Adipose tissue (tissue), 3 donors: ENCODE results near the gene HEBP1. TPM values are rescaled to one million over a fixed set of nuclear protein-coding genes. Genes with fewer than 3 reads are reported as not detected.

Experiments
- H3K27ac ChIP-seq: one replicate; pipeline ENCODE4 v1.5.1; 2013; ENCODE audit warnings: low read depth, low read length
- WGBS, 3 donors: extraction: QIAGEN DNeasy Blood & Tissue Kit; methylation state at CpG; one replicate each; pipeline ENCODE4 v1.1.7; 2013; 5-methylcytosine and 5-hydroxymethylcytosine counted together
- polyA plus RNA-seq, 3 donors: library from polyadenylated mRNA; stranded (reverse); fragments of 200-250 nt; gene quantifications; one replicate each; pipeline ENCODE4 v1.2.3, GENCODE V29; 2013
- donor health status: healthy with polysubstance abuse.
- donor health status: Bipolar disorder and iron deficiency.
- donor health status: healthy.

Gene HEBP1
- polyA plus RNA-seq, 3 donors: 58.7 to 104 (median 58.9) TPM

- WGBS, 3 donors: 48 to 50% (median 49%) methylated on average over 3 of the region's 3 CpGs
- H3K27ac ChIP-seq: no peak overlapping the region
These were observed 2.9 kb downstream of the HEBP1 start for GRCh38 chr12:12997156-12997555.

DNA sequence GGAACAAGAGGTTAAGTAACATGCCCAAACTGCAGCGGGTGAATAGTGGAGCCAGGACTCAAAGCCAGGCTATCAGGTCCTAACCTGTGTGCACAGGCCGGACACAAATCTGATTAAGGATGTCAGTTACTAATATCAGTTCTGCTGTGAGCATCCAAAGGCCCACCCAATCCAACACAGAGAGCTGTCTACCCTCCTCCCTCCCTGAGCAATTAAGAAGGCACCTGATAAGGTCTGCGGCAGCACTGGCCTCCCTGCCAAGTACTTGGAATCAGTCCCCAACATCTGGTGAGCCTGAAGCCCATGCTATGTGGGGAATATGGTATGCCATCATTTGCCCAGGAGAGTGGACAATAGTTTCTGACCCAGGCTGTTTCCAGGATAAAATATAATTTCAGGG is 3.9 kb downstream of the HEBP1 start:
- 34 to 79% (median 74%) methylated on average over 3 of the region's 3 CpGs for WGBS, 3 donors
- no peak overlapping the region for H3K27ac ChIP-seq

DNA sequence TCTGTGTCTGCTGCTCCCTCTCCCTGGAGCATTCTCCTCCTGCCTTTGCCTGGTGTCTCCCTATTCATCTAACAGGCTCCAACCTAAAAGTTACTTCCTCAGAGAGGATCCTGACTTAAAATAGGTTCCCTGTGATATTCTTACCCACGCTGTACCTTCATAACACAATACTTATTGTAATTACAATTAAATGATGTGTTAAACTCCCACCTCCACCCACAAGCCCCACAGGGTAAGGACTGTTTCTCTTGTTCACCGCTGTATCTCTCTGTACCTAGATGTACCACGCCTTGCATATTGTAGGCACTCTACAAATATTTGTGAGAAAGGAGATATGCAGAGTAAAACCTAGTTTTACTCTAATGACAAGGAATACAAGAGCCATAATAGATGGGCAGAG is 5.0 kb downstream of the HEBP1 start:
- 90 to 97% (median 92%) methylated on average over 3 of the region's 3 CpGs for WGBS, 3 donors
- H3K27ac ChIP-seq: no peak overlapping the region

GRCh38 chr12:12993367-12993766 is 6.7 kb downstream of the HEBP1 start:
- 92 to 98% (median 97%) methylated on average over 4 of the region's 4 CpGs for WGBS, 3 donors
- no peak overlapping the region for H3K27ac ChIP-seq

DNA sequence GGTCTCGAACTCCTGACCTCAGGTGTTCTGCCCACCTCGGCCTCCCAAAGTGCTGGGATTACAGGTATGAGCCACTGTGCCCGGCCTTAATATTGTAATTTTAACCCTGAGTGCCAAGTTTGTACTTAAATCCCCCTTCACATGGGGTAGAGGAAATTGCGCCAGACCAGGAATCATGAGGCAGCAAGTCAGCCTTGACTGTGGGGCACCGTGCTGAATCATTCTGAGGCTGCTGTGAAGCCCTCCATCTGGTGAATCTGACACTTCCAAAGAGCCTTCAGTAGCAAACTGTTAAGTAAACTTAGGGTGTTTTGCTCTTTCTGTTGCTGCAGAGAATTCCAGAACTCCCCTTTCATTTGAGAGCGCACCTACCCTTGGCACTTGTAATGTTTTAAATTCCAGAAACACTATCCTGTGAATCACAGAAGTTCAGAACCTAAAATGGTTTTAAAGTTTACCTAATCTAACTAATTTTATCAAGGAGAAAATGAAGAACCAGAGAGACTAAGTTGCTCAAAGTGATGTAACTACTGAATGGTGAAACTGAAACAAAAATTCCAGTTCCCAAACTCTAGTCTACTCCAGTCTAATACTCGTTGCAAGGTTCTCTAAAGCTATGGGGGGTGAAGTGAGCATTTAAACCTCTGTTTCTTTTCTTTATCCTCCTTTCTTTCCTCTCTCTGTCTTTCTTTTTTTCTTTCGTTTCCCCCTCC is 7.5 kb downstream of the HEBP1 start:
- WGBS, 3 donors: 37 to 66% (median 61%) methylated on average over 8 of the region's 8 CpGs
- peak overlapping the region; percentile 28 for H3K27ac ChIP-seq

- WGBS, 3 donors: 55 to 68% (median 65%) methylated on average over 7 of the region's 7 CpGs
- H3K27ac ChIP-seq: no peak overlapping the region
These were observed 9.2 kb downstream of the HEBP1 start for GRCh38 chr12:12990700-12991468.

- H3K27ac ChIP-seq: no peak overlapping the region
- 78 to 87% (median 78%) methylated on average over 5 of the region's 5 CpGs for WGBS, 3 donors
These were observed 12.6 kb downstream of the HEBP1 start for GRCh38 chr12:12987421-12987820.

GRCh38 chr12:12986775-12987331 is 13.2 kb downstream of the HEBP1 start:
- no peak overlapping the region for H3K27ac ChIP-seq
- WGBS, 3 donors: 82 to 88% (median 87%) methylated on average over 10 of the region's 10 CpGs

DNA sequence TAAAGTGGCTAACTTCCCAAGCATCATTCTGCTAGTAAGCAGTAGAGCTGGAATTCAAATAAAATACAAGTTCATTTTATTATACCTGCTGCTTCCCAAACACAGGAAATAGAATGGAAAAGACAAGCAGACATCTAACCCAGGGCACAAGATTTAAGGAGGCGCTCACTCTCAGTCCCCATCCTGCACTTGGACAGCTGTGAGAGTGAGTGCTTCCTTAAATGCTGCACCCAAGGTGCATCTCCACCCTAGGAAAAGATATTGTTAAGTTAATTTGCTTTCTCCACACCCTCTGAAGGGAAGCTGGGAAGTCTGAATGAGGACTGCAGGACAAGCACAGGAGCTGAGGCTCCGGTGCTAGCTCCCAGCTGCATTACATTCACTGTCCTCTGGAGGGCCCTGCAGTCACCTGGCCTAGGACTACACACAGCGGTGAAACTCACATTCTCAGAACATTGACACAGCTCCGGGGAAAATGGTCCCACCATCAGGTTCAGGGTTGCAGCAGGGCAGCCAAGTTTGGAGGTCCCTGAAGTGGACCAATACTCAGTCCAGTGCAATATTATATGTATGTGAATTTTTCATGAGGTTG is 14.2 kb downstream of the HEBP1 start:
- WGBS, 3 donors: 81 to 83% (median 82%) methylated on average over 4 of the region's 4 CpGs
- H3K27ac ChIP-seq: no peak overlapping the region

GRCh38 chr12:12984149-12984548 is 15.9 kb downstream of the HEBP1 start:
- 80 to 82% (median 81%) methylated on average over 5 of the region's 5 CpGs for WGBS, 3 donors
- no peak overlapping the region for H3K27ac ChIP-seq

DNA sequence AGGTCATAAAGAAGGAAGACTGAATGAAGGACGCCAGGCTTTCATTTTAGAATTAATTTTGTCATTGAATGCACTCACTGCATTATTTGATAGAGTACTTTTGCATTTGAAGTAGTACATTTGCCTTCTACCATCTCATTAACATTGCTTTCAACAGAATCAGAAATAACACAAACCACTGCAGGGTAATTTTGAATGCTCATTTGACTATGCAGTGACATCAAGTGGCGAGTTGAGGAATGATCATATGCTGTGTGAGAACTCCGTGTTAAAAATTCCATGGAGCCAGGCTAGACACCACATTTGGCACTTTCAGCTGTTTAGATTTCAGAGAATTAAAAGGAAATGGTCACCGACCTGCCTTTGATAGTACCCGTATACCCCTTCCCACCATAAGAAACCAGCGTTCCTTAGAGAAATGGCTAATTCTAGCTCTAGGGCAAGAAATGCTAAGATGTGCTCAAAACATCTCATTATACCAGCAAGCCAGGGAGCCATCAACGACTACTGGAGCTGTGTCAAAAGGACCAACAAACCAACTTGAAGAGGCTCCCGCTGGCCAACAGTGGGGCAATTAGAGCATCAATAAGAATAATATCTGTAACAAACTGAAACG is 16.5 kb downstream of the HEBP1 start:
- H3K27ac ChIP-seq: no peak overlapping the region
- 54 to 59% (median 56%) methylated on average over 9 of the region's 9 CpGs for WGBS, 3 donors

DNA sequence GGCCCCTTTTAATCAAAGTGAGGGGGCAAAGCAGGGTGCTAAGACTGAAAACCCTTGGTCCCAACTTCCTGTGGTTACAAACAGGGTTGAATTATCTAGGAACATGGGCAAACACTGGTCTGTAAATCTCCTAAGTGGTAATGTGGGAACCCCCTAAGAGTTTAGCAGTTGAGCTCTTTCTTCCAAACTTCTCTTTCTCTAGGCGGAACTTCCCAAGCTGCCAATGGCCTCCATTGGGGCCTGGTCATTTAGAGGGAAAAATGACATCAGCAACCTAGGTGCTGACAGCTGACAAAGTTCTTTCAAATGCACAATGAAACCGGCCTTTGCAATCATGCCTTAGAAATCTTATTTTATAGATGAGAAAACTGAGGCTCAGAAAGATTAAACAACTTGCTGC is 17.7 kb downstream of the HEBP1 start:
- no peak overlapping the region for H3K27ac ChIP-seq
- WGBS, 3 donors: 85 to 96% (median 94%) methylated on average over 2 of the region's 2 CpGs

GRCh38 chr12:12979731-12980259 is 20.3 kb downstream of the HEBP1 start:
- H3K27ac ChIP-seq: no peak overlapping the region
- WGBS, 3 donors: 44 to 73% (median 45%) methylated on average over 4 of the region's 4 CpGs

GRCh38 chr12:12979126-12979525 is 20.9 kb downstream of the HEBP1 start:
- 67 to 76% (median 72%) methylated on average over 4 of the region's 4 CpGs for WGBS, 3 donors
- H3K27ac ChIP-seq: peak overlapping the region; percentile 11

GRCh38 chr12:12977231-12977630 is 22.8 kb downstream of the HEBP1 start:
- 90 to 96% (median 94%) methylated on average over 4 of the region's 4 CpGs for WGBS, 3 donors
- no peak overlapping the region for H3K27ac ChIP-seq

GRCh38 chr12:12976366-12976765 is 23.7 kb downstream of the HEBP1 start:
- H3K27ac ChIP-seq: no peak overlapping the region
- WGBS, 3 donors: 63 to 86% (median 63%) methylated on average over 2 of the region's 2 CpGs

DNA sequence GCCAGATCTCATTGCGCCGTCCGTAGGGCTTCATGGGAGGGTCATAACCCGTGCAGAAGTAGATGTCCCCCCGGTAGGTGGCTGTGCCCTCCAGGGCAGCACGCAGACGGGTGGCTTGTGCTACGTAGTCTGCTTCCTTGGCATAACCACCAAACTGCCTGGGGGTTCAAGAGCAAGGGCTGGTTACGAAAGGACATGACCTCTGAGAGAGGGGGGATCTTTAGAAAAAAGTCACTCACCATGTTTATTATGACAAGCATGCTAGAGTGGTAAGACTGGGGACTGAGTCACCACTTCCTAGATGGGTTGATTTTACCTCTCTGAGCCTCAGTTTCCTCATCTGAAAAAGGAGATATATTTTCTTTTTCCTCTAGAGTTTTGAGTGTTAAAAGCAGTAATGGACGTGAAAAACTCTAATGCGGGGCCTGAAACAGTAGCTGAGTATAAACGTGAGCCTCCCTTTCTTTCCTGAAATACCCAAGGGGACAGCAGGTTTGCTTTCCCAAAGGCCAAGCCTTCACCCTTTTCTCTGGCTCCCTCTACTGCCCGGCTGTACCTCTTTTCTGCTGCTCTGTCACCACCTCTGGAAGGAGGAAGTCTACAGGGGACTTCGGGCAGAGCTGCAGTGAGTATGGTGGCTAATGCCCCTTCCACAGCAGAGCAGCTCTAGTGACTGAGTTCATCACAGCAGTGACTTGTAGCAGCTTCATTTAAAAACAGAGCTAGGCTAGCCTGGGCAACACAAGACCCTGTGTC is 24.6 kb downstream of the HEBP1 start:
- H3K27ac ChIP-seq: peak overlapping the region; percentile 5
- 80 to 87% (median 82%) methylated on average over 14 of the region's 14 CpGs for WGBS, 3 donors

DNA sequence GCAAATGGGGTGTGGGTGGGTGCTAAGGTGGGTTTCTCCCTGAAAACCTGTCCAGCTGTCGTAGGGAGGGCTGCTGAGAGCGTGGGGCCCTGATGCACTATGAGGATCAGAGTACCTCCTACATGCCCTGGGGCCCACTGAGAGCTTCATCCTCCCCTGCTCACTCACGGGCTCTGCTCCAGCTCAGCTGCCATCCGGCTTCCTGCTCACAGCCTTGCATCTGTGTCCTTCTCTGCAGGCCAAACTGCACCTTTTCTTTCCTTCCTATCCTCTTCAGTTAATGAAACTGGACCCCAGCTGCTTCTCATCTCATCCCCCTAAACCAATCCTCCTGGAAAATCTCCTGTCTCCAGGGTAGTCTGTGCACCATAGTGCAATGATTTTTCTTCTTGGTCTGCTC is 25.9 kb downstream of the HEBP1 start:
- H3K27ac ChIP-seq: no peak overlapping the region
- WGBS, 3 donors: 84 to 93% (median 85%) methylated on average over 4 of the region's 4 CpGs
